KOPT-K1 (cell line): Measurements from ENCODE around the gene DCUN1D4.

ENCODE experiments used
- H3K27ac ChIP-seq: fragments of 200-600 bp; sonication (generic); 2 replicates; pipeline ENCODE4 v1.5.1; 2016; ENCODE audit warnings: antibody characterized with exemption, mild to moderate bottlenecking, low read depth, low read length; ENCODE audit not compliant: poor library complexity, severe bottlenecking
- H3K36me3 ChIP-seq: fragments of 200-600 bp; sonication (generic); 2 replicates; pipeline ENCODE4 v1.5.1; 2017; ENCODE audit warnings: antibody characterized with exemption, mild to moderate bottlenecking, low read length, moderate library complexity; ENCODE audit not compliant: insufficient read depth
- H3K9me3 ChIP-seq: fragments of 200-600 bp; sonication (generic); 2 replicates; pipeline ENCODE4 v1.5.1; 2017; ENCODE audit warnings: antibody characterized with exemption, low read length, mild to moderate bottlenecking; ENCODE audit not compliant: insufficient read depth, poor library complexity, severe bottlenecking

DCUN1D4 gene

DNA sequence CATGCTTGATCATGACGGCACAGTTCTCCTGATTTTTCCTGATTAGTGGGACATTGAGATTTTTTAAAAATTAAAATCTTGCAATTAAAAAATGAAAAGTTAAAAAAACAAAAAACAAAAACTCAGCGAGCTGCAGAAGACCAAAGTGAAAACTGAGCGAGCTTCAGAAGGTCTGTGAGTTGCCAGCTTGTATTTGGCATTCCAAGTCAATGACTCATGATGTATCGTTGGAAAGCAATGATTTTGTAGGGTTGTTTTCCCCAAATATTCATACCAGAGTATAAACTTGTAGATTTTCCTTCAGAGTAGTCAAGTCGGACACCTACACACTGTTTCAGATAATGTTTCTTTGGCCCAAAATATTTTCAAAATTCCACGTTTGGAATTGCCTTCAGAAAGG is 100.3 kb downstream of the DCUN1D4 start:
- Histone ChIP-seq H3K9me3 (no peaks in the 10 kb centered on the region), H3K36me3 (no peaks in the 10 kb centered on the region), H3K27ac (no peak overlapping the region)

GRCh38 chr4:51958199-51958968 is 115.4 kb downstream of the DCUN1D4 start:
- H3K36me3 ChIP-seq: no peaks in the 10 kb centered on the region
- H3K27ac ChIP-seq: no peak overlapping the region
- no peaks in the 10 kb centered on the region for H3K9me3 ChIP-seq

- no peaks in the 10 kb centered on the region for H3K36me3 ChIP-seq
- H3K27ac ChIP-seq: no peak overlapping the region
- no peaks in the 10 kb centered on the region for H3K9me3 ChIP-seq
Measured at GRCh38 chr4:51960486-51960885, 117.5 kb downstream of the DCUN1D4 start.

GRCh38 chr4:51963841-51964517 is 121.0 kb downstream of the DCUN1D4 start:
- Histone ChIP-seq H3K27ac (no peak overlapping the region), H3K36me3 (no peaks in the 10 kb centered on the region), H3K9me3 (no peaks in the 10 kb centered on the region)

DNA sequence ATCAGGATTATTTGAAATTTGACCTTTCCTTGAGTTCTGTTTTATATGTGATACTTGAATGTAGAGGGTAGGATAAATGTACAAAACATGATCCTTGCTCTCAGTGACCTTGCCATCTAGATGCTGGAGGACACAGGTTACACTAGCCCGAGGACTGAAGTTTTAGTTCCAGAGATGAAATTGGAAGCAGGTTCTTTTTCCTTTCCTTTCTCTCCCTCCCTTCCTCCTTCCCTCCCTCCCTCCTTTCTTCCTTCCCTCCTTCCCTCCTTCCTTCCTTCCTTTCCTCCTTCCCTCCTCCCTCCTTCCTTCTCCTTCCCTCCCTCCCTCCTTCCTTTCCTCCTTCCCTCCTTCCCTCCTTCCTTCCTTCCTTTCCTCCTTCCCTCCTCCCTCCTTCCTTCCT is 122.9 kb downstream of the DCUN1D4 start:
- Histone ChIP-seq H3K27ac (no peak overlapping the region), H3K9me3 (no peaks in the 10 kb centered on the region), H3K36me3 (no peaks in the 10 kb centered on the region)
